Activated B cell treated with CpG ODN at 0.5 μM for 24 hours (primary cell): ENCODE data around the gene ATP6V0A1. TPM values are rescaled to one million over a fixed set of nuclear protein-coding genes. Genes with fewer than 3 reads are reported as not detected.

Experiments
- ATAC-seq: fragments of 200-7000 bp; cut with Tn5 transposase; one replicate; pipeline ENCODE4 v1.10.0; 2021; ENCODE audit warnings: low read depth, mild to moderate bottlenecking, moderate library complexity
- CTCF ChIA-PET: fragments of 350-600 bp; sonication (Branson Sonifier 250); formaldehyde crosslinking; loops from one replicate; lab custom pipeline; 2021; ENCODE audit warnings: antibody characterized with exemption; lab: Charles Lee
- POLR2A ChIA-PET: fragments of 350-600 bp; sonication (Branson Sonifier 250); formaldehyde crosslinking; loops from one replicate; lab custom pipeline; 2021; ENCODE audit warnings: antibody characterized with exemption; lab: Charles Lee
- DNase-seq: peaks from one replicate; pipeline ENCODE4 v3.0.0; 2022
- H3K27ac Mint-ChIP-seq: one replicate; pipeline ENCODE4 v1.8.0; 2020; ENCODE audit warnings: mixed read lengths
- H3K27me3 Mint-ChIP-seq: one replicate; pipeline ENCODE4 v1.8.0; 2021; ENCODE audit warnings: mixed read lengths
- H3K36me3 Mint-ChIP-seq: one replicate; pipeline ENCODE4 v1.8.0; 2021; ENCODE audit warnings: low read depth, mixed read lengths
- H3K4me1 Mint-ChIP-seq: one replicate; pipeline ENCODE4 v1.8.0; 2021; ENCODE audit warnings: mixed read lengths
- H3K4me3 Mint-ChIP-seq: one replicate; pipeline ENCODE4 v1.8.0; 2020; ENCODE audit warnings: mild to moderate bottlenecking, mixed read lengths
- H3K9me3 Mint-ChIP-seq: one replicate; pipeline ENCODE4 v1.8.0; 2020; ENCODE audit warnings: mixed read lengths
- CTCF ChIP-seq: fragments of 200-600 bp; IDR thresholded peaks from one replicate; pipeline ENCODE4 v1.8.0; 2022; ENCODE audit warnings: antibody characterized with exemption, mild to moderate bottlenecking
- intact Hi-C: fragments of 100-400 bp; cut with micrococcal nuclease; formaldehyde crosslinking; loops from one replicate; pipeline ENCODE4 v1.15.1; 2024
- total RNA-seq: library from RNA; stranded (reverse); gene quantifications from 2 replicates; pipeline ENCODE4 v1.2.3, GENCODE V29; 2022

Gene ATP6V0A1
- total RNA-seq, 1 donor from 2014 or later = 75.6 TPM

- ChIA-PET CTCF (interaction anchor here (1.2 to 1.4 kb wide), 2 partner anchors 9 to 44 kb away, joined by 4 read pairs; no protein-coding TSS in a partner anchor), POLR2A (interaction anchor here (0.6 kb wide), 1 partner anchor 33 kb away, joined by 3 read pairs; no protein-coding TSS in a partner anchor)
- Mint-ChIP-seq H3K4me3 (no peak overlapping the region), H3K27ac (no peak overlapping the region), H3K27me3 (no peaks in the 10 kb centered on the region), H3K9me3 (no peaks in the 10 kb centered on the region), H3K36me3 (peaks cover 88% of the 10 kb centered on the region), H3K4me1 (peaks cover 19% of the 10 kb centered on the region)
- TF ChIP-seq CTCF = no peak
- intact Hi-C loops = loop anchor here (5.0 kb wide), 1 partner anchor 36 kb away; no protein-coding TSS in a partner anchor
- ATAC-seq (no peak), DNase-seq (no peak)
These were observed 14.2 kb downstream of the ATP6V0A1 start for GRCh38 chr17:42472709-42473521.

DNA sequence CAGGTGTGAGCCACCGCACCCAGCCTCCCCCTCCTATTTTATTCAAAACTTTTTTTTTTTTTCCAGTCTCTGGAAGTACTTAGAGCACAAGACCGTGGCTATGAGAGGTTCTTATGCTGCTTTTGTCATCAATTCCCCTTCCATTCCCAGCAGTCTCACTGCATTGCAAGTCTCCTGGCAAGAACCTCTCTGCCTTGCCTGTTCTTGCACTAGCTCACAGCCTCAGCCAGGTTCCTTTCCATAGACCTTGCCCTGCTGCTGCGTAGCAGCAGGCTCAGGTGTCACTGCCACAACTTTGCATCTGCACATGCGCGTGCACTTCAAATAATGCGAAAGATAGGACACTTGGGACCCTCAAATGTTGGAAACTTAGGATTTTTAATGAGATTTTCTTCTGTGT lies 15.6 kb downstream of the ATP6V0A1 start:
- CTCF ChIA-PET = interaction anchor here (1.4 kb wide), 1 partner anchor 10 kb away, joined by 4 read pairs; no protein-coding TSS in a partner anchor
- intact Hi-C loops = loop anchor here (5.0 kb wide), 1 partner anchor 37 kb away; no protein-coding TSS in a partner anchor
- POLR2A ChIA-PET = no interaction called here
- ATAC-seq (no peak), DNase-seq (no peak)
- Mint-ChIP-seq H3K27me3 (no peaks in the 10 kb centered on the region), H3K36me3 (peaks cover 87% of the 10 kb centered on the region), H3K9me3 (no peaks in the 10 kb centered on the region), H3K4me1 (peaks cover 19% of the 10 kb centered on the region), H3K27ac (no peak overlapping the region), H3K4me3 (no peak overlapping the region)
- no peak for TF ChIP-seq CTCF

- Mint-ChIP-seq H3K9me3 (no peaks in the 10 kb centered on the region), H3K27me3 (no peaks in the 10 kb centered on the region), H3K36me3 (peaks cover 87% of the 10 kb centered on the region), H3K27ac (peak overlapping the region; percentile 74), H3K4me1 (peaks cover 19% of the 10 kb centered on the region), H3K4me3 (no peak overlapping the region)
- ChIA-PET CTCF (interaction anchor here (0.7 kb wide), 1 partner anchor 35 kb away, joined by 4 read pairs; no protein-coding TSS in a partner anchor), POLR2A (interaction anchor here (0.5 to 1.0 kb wide), 2 partner anchors 92 to 875 kb away, joined by 4 read pairs; partner anchors contain the start of gene MLX)
- DNase-seq (no peak), ATAC-seq (no peak)
- intact Hi-C loops = no loop called here
- TF ChIP-seq CTCF = no peak
These were observed 16.4 kb downstream of the ATP6V0A1 start for GRCh38 chr17:42475121-42475520.

- H3K27me3 Mint-ChIP-seq = no peaks in the 10 kb centered on the region
- intact Hi-C loops = no loop called here
- no peak for TF ChIP-seq CTCF
- ChIA-PET CTCF (interaction anchor here (0.7 kb wide), 1 partner anchor 36 kb away, joined by 4 read pairs; no protein-coding TSS in a partner anchor), POLR2A (interaction anchor here (1.0 kb wide), 1 partner anchor 91 kb away, joined by 4 read pairs; the partner anchor contains the start of gene MLX)
- H3K27ac Mint-ChIP-seq = no peak overlapping the region
- H3K4me1 Mint-ChIP-seq = peaks cover 19% of the 10 kb centered on the region
- no peak for DNase-seq
- peaks cover 88% of the 10 kb centered on the region for H3K36me3 Mint-ChIP-seq
- ATAC-seq = no peak
- no peaks in the 10 kb centered on the region for H3K9me3 Mint-ChIP-seq
- H3K4me3 Mint-ChIP-seq = no peak overlapping the region
These were observed 17.2 kb downstream of the ATP6V0A1 start for GRCh38 chr17:42475835-42476234.

GRCh38 chr17:42476411-42476810 lies 17.7 kb downstream of the ATP6V0A1 start:
- CTCF ChIA-PET = interaction anchor here (0.8 kb wide), 1 partner anchor 43 kb away, joined by 3 read pairs; no protein-coding TSS in a partner anchor
- intact Hi-C loops = no loop called here
- peaks cover 19% of the 10 kb centered on the region for H3K4me1 Mint-ChIP-seq

More at GRCh38 chr17:42476411-42476810, 17.7 kb downstream of the ATP6V0A1 start:
- Mint-ChIP-seq H3K36me3 (peaks cover 89% of the 10 kb centered on the region), H3K9me3 (no peaks in the 10 kb centered on the region), H3K4me3 (no peak overlapping the region), H3K27ac (no peak overlapping the region), H3K27me3 (no peaks in the 10 kb centered on the region)
- no peak for ATAC-seq
- POLR2A ChIA-PET = no interaction called here
- no peak for TF ChIP-seq CTCF
- no peak for DNase-seq
